H9 (cell line): ENCODE results near the gene ANK2. TPM values are rescaled to one million over a fixed set of nuclear protein-coding genes. Genes with fewer than 3 reads are reported as not detected.

Source experiments
- DNase-seq: peaks from one replicate; pipeline ENCODE4 v3.0.0-alpha.2; 2017
- H2AFZ ChIP-seq: one replicate; pipeline ENCODE4 v1.6.1; 2013; ENCODE audit warnings: mild to moderate bottlenecking, low read length, control low read depth, moderate library complexity
- H2AK5ac ChIP-seq: 2 replicates; pipeline ENCODE4 v1.6.1; 2013; ENCODE audit warnings: low read length, control low read depth, mixed read lengths; ENCODE audit not compliant: insufficient read length
- H2BK120ac ChIP-seq: one replicate; pipeline ENCODE4 v1.6.1; 2013; ENCODE audit warnings: low read depth, mild to moderate bottlenecking, low read length, control low read depth, inconsistent platforms; ENCODE audit not compliant: poor library complexity, severe bottlenecking
- H2BK12ac ChIP-seq: 2 replicates; pipeline ENCODE4 v1.6.1; 2013; ENCODE audit warnings: low read length, control low read depth, mixed read lengths, low read depth; ENCODE audit not compliant: insufficient read length
- H2BK15ac ChIP-seq: 2 replicates; pipeline ENCODE4 v1.6.1; 2013; ENCODE audit warnings: low read depth, low read length, control low read depth
- H2BK20ac ChIP-seq: one replicate; pipeline ENCODE4 v1.6.1; 2013; ENCODE audit warnings: low read depth, mild to moderate bottlenecking, low read length, control low read depth, inconsistent platforms; ENCODE audit not compliant: poor library complexity, severe bottlenecking
- H2BK5ac ChIP-seq: 2 replicates; pipeline ENCODE4 v1.6.1; 2013; ENCODE audit warnings: low read length, control low read depth, mixed read lengths; ENCODE audit not compliant: insufficient read length
- H3K14ac ChIP-seq: 2 replicates; pipeline ENCODE4 v1.6.1; 2013; ENCODE audit warnings: low read length, control low read depth; ENCODE audit not compliant: insufficient read depth
- H3K18ac ChIP-seq: 2 replicates; pipeline ENCODE4 v1.6.1; 2013; ENCODE audit warnings: low read depth, mild to moderate bottlenecking, mixed read lengths, low read length, control low read depth; ENCODE audit not compliant: insufficient read length
- H3K23ac ChIP-seq: 2 replicates; pipeline ENCODE4 v1.6.1; 2013; ENCODE audit warnings: low read length, control low read depth, mixed read lengths, low read depth; ENCODE audit not compliant: insufficient read length
- H3K23me2 ChIP-seq: 2 replicates; pipeline ENCODE4 v1.6.1; 2013; ENCODE audit warnings: low read depth, mild to moderate bottlenecking, mixed read lengths, low read length, control low read depth; ENCODE audit not compliant: insufficient read length, poor library complexity, severe bottlenecking
- H3K27ac ChIP-seq: 2 replicates; pipeline ENCODE4 v1.5.1; 2013; ENCODE audit warnings: low read length, control low read depth, mixed read lengths, low read depth; ENCODE audit not compliant: insufficient read length
- H3K27me3 ChIP-seq: 2 replicates; pipeline ENCODE4 v1.6.1; 2013; ENCODE audit warnings: low read length, control low read depth, inconsistent platforms; ENCODE audit not compliant: insufficient read depth
- H3K4ac ChIP-seq: 2 replicates; pipeline ENCODE4 v1.6.1; 2013; ENCODE audit warnings: low read depth, mild to moderate bottlenecking, control low read depth, inconsistent platforms, low read length, moderate library complexity
- H3K4me1 ChIP-seq: 2 replicates; pipeline ENCODE4 v1.6.1; 2013; ENCODE audit warnings: low read length, control low read depth, inconsistent platforms; ENCODE audit not compliant: insufficient read depth
- H3K4me2 ChIP-seq: 2 replicates; pipeline ENCODE4 v1.6.1; 2013; ENCODE audit warnings: low read length, control low read depth, mixed read lengths; ENCODE audit not compliant: insufficient read length, insufficient read depth
- H3K56ac ChIP-seq: 2 replicates; pipeline ENCODE4 v1.6.1; 2013; ENCODE audit warnings: low read depth, mild to moderate bottlenecking, mixed read lengths, low read length, control low read depth; ENCODE audit not compliant: insufficient read length
- H3K79me1 ChIP-seq: 2 replicates; pipeline ENCODE4 v1.6.1; 2013; ENCODE audit warnings: low read depth, mild to moderate bottlenecking, moderate library complexity, low read length, control low read depth, inconsistent platforms; ENCODE audit not compliant: insufficient read depth, poor library complexity, severe bottlenecking
- H3K79me2 ChIP-seq: 2 replicates; pipeline ENCODE4 v1.6.1; 2013; ENCODE audit warnings: low read length, control low read depth, inconsistent platforms; ENCODE audit not compliant: insufficient read depth
- H3K9ac ChIP-seq: 2 replicates; pipeline ENCODE4 v1.6.1; 2013; ENCODE audit warnings: low read length, control low read depth, mixed read lengths; ENCODE audit not compliant: insufficient read length; ENCODE audit errors: extremely low read depth
- H3K9me3 ChIP-seq: one replicate; pipeline ENCODE4 v1.6.1; 2013; ENCODE audit warnings: low read depth, low read length, inconsistent platforms; ENCODE audit not compliant: control insufficient read depth
- H3T11ph ChIP-seq: one replicate; pipeline ENCODE4 v1.6.1; 2013; ENCODE audit warnings: mild to moderate bottlenecking, low read length, control low read depth, inconsistent platforms
- H4K20me1 ChIP-seq: one replicate; pipeline ENCODE4 v1.6.1; 2013; ENCODE audit not compliant: control insufficient read depth, insufficient read length, insufficient read depth
- H4K5ac ChIP-seq: 2 replicates; pipeline ENCODE4 v1.6.1; 2013; ENCODE audit warnings: low read depth, mild to moderate bottlenecking, mixed read lengths, low read length, control low read depth; ENCODE audit not compliant: insufficient read length
- H4K8ac ChIP-seq: replicated peaks from 2 replicates; pipeline ENCODE4 v1.6.1; 2013; ENCODE audit warnings: low read length, control low read depth, mixed read lengths, low read depth; ENCODE audit not compliant: insufficient read length
- H4K91ac ChIP-seq: 2 replicates; pipeline ENCODE4 v1.6.1; 2013; ENCODE audit warnings: low read depth, mild to moderate bottlenecking, moderate library complexity, mixed read lengths, low read length, control low read depth; ENCODE audit not compliant: insufficient read length
- H3K27ac Mint-ChIP-seq, 3 experiments: 2 replicates in 2 of 3; 3 replicates in 1 of 3; pipeline ENCODE4 v1.8.0; 2020 to 2021; ENCODE audit warnings: mixed read lengths in 3 of 3, mild to moderate bottlenecking in 1 of 3, moderate library complexity in 1 of 3
- H3K27me3 Mint-ChIP-seq: 2 replicates; pipeline ENCODE4 v1.8.0; 2021; ENCODE audit warnings: low read depth, mild to moderate bottlenecking, moderate library complexity, mixed read lengths
- H3K36me3 Mint-ChIP-seq, 3 experiments: 2 replicates in 2 of 3; 3 replicates in 1 of 3; pipeline ENCODE4 v1.8.0; 2020 to 2021; ENCODE audit warnings: low read depth in 3 of 3, mixed read lengths in 3 of 3; ENCODE audit not compliant: insufficient read depth in 1 of 3
- H3K4me1 Mint-ChIP-seq, 2 experiments: 2 replicates each; pipeline ENCODE4 v1.8.0; 2020; ENCODE audit warnings: mixed read lengths in 2 of 2
- H3K4me3 Mint-ChIP-seq, 2 experiments: 2 replicates in 1 of 2; 3 replicates in 1 of 2; pipeline ENCODE4 v1.8.0; 2020 to 2021; ENCODE audit warnings: mild to moderate bottlenecking in 2 of 2, mixed read lengths in 2 of 2, moderate library complexity in 1 of 2
- H3K9me3 Mint-ChIP-seq, 2 experiments: 2 replicates in 1 of 2; 3 replicates in 1 of 2; pipeline ENCODE4 v1.8.0; 2020; ENCODE audit warnings: mild to moderate bottlenecking in 2 of 2, mixed read lengths in 2 of 2, moderate library complexity in 1 of 2
- WGBS: extraction: QIAGEN DNeasy Blood & Tissue Kit; methylation state at CpG from one replicate; pipeline ENCODE4 v1.1.7; 2013; ENCODE audit warnings: missing lambda C conversion rate, low lambda C conversion rate, mixed read lengths; ENCODE audit not compliant: insufficient read length; ENCODE audit errors: extremely low coverage; 5-methylcytosine and 5-hydroxymethylcytosine counted together
- total RNA-seq: library from RNA; stranded (reverse); gene quantifications from 2 replicates; pipeline ENCODE4 v1.2.1, GENCODE V29; 2021
- TF ChIP-seq, protein P1 (sequence below): fragments of 200-600 bp; sonication (generic); conservative IDR thresholded peaks from 3 replicates; pipeline ENCODE4 v1.8.0; 2021; ENCODE audit warnings: antibody characterized with exemption, mild to moderate bottlenecking

Gene ANK2
- total RNA-seq, 1 experiment from 2014 or later = 36.8 TPM

DNA sequence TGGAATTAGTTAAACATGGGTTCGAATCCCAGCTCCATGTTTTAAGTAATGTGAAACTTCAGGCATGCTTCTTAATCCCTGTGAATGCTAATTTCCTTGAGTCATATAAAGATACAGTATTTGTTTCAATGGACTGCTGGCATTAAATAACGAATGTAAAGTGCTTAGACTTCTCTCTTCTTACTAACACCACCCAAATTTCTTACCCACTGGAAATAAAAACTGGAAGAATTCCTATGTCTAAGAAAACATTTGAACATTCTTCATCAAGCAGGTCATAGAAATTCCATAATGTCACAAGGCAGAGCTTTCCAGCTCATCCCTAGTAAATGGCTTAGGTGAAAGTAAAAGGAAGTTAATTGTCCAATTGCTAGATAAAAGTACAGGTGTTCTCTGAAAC is 172.5 kb downstream of the ANK2 start:
- Histone ChIP-seq H3T11ph (no peak overlapping the region), H3K9ac (no peak overlapping the region), H3K23me2 (no peaks in the 10 kb centered on the region), H4K8ac (no peak overlapping the region), H3K4me1 (no peaks in the 10 kb centered on the region), H2AFZ (no peak overlapping the region), H3K18ac (no peak overlapping the region), H3K4me2 (no peak overlapping the region), H2BK5ac (no peak overlapping the region), H2BK20ac (no peak overlapping the region), H3K27ac (no peak overlapping the region), H3K9me3 (no peaks in the 10 kb centered on the region), H4K5ac (no peak overlapping the region), H2BK15ac (no peak overlapping the region), H3K23ac (no peak overlapping the region), H3K14ac (no peak overlapping the region), H3K79me1 (no peaks in the 10 kb centered on the region), H2BK120ac (no peak overlapping the region), H4K20me1 (no peaks in the 10 kb centered on the region), H3K4ac (no peak overlapping the region), H3K27me3 (no peaks in the 10 kb centered on the region), H2BK12ac (no peak overlapping the region), H3K79me2 (no peaks in the 10 kb centered on the region), H2AK5ac (no peak overlapping the region), H4K91ac (no peak overlapping the region), H3K56ac (no peak overlapping the region)
- no peak overlapping the region for H3K27ac Mint-ChIP-seq
- H3K9me3 Mint-ChIP-seq = no peaks in the 10 kb centered on the region
- no peak overlapping the region for H3K4me3 Mint-ChIP-seq
- H3K4me1 Mint-ChIP-seq = peaks cover 4 to 16% of the 10 kb centered on the region in 2 experiments; a peak in 3 of 4 replicates
- TF ChIP-seq, protein P1, sequence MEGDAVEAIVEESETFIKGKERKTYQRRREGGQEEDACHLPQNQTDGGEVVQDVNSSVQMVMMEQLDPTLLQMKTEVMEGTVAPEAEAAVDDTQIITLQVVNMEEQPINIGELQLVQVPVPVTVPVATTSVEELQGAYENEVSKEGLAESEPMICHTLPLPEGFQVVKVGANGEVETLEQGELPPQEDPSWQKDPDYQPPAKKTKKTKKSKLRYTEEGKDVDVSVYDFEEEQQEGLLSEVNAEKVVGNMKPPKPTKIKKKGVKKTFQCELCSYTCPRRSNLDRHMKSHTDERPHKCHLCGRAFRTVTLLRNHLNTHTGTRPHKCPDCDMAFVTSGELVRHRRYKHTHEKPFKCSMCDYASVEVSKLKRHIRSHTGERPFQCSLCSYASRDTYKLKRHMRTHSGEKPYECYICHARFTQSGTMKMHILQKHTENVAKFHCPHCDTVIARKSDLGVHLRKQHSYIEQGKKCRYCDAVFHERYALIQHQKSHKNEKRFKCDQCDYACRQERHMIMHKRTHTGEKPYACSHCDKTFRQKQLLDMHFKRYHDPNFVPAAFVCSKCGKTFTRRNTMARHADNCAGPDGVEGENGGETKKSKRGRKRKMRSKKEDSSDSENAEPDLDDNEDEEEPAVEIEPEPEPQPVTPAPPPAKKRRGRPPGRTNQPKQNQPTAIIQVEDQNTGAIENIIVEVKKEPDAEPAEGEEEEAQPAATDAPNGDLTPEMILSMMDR = no peak
- no CpG with 5 or more reads among the region's 2 CpGs for WGBS
- H3K36me3 Mint-ChIP-seq = no peaks in the 10 kb centered on the region
- no peak for DNase-seq
- H3K27me3 Mint-ChIP-seq = no peaks in the 10 kb centered on the region
